Amniotic epithelial cell (primary cell): ENCODE results near the gene POM121C.
"Not testable (repeated sequence)": the region's sequence is repeated elsewhere in the genome, so short reads cannot be mapped to it uniquely, and the experiment has no call there.

ENCODE experiments used
- DNase-seq: peaks from one replicate; pipeline ENCODE4 v3.0.0-alpha.2; 2010; ENCODE audit warnings: low read depth

The POM121C gene

DNA sequence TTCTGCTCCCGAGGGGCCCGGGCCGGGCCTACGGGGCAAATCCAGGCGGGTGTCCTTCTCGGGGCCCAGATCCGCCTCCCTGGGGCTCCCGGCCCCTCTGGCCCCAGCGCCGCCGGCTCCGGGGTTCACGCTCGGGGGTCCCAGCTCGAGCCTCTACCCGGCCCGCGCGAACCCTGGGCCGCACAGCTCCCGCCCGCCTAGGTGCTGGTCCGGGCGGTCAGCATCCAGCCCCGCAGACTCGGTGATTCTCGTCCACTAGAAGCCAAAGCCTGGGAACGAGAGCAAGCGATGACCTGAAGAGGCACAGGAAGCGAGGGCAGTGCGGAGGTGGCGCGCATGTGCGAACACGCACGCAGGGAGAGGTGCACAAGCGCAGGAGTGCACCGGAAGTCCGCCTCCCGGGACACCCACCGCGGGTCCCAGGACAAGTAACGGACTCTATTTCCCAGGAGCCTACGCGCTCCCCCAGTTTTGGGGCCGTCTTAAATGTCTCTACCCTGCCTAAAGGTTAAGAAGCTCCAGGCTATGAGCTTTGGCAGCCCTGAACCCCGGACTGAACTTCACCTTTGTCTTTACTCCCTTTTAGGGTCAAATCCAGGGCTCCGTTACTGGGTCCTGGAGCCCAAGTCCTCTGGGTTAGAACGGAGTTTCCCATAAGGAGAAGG lies at the start of gene POM121C:
TSS of gene POM121C (minus strand) at position 321 of the 665 bp plus-strand sequence. CDS start 44,803 bp downstream, outside the sequence.
- DNase-seq, result peak; percentile 91

DNA sequence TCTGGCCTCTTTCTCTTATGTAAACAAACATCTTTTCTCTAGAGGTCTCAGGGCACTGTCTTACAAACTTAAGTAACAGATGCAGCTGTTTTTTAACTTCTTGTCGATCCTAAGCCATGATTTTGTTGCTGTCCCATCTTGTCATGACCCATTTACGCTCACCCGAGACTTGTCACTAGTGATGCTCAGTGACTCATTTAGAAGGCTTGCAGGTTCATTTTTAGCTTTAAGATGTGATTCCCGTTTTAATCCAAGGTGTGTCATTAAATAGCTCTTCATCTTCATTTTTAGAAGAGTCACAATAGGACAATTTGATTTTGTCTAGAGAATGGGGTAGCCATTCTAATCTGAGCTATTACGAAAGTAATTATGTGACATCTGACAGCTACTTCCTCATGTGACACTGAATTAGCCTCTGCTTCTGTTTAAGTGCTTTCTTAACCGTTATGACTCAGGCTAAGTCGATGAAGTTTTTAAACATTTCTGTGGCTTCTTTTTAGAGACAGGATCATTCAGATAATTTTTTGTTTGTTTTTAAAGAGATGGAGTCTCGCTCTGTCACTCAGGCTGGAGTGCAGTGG lies 48.7 kb upstream of the POM121C start:
- peak; percentile 70 for DNase-seq

DNA sequence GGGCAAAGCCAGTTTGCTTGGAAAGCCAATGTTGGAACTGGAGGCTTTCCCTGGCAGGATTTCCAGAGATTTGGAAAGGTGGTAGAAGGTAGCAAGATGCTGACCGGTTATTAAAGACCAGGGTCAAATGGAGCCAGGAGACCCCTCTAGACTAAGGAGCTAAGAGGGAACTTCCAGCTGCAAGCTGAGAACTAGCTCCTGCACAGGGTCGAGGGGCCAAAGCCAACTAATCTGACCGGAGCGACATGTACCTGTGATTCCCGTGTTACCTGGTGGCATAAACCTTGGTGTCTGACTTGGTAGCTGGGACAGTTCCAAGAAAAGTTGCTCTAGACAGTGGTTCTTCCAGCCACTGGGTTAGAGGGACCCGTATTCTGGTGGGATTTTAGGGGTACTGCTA lies 47.8 kb upstream of the POM121C start:
- DNase-seq, result no peak

GRCh38 chr7:75532639-75533038 lies 46.5 kb upstream of the POM121C start:
- DNase-seq, result no peak

- peak; percentile 22 for DNase-seq
Observed at GRCh38 chr7:75531359-75531821, 45.3 kb upstream of the POM121C start.

GRCh38 chr7:75527224-75527722 lies 41.2 kb upstream of the POM121C start:
- not testable (repeated sequence) for DNase-seq

- DNase-seq, result not testable (repeated sequence)
Observed at GRCh38 chr7:75521727-75522126, 35.6 kb upstream of the POM121C start.

- not testable (repeated sequence) for DNase-seq
Observed at GRCh38 chr7:75518842-75519241, 32.7 kb upstream of the POM121C start.

DNA sequence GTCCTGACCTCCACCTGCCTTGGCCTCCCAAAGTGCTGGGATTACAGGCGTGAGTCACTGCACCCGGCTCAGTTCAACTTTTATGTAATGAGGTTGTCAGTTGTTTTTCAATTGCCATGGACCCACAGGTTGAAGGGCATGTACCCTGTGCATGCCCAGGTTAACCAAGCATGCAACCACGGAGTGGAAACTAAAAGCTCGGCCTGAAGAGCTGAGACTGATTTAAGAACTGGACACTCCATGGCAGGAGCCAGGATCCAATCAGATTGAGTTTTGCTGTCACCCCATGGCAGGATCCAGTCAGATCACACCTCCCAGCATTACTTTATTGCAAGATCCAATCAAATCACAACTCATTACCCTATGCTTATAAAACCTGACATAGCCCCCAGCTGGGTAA lies 22.9 kb upstream of the POM121C start:
- not testable (repeated sequence) for DNase-seq

- not testable (repeated sequence) for DNase-seq
Observed at GRCh38 chr7:75492020-75492419, 5.9 kb upstream of the POM121C start, which contains the start of gene SPDYE5. SPDYE5 (plus strand) TSS chr7:75492320; CDS start chr7:75494048, 1,728 bp downstream.

DNA sequence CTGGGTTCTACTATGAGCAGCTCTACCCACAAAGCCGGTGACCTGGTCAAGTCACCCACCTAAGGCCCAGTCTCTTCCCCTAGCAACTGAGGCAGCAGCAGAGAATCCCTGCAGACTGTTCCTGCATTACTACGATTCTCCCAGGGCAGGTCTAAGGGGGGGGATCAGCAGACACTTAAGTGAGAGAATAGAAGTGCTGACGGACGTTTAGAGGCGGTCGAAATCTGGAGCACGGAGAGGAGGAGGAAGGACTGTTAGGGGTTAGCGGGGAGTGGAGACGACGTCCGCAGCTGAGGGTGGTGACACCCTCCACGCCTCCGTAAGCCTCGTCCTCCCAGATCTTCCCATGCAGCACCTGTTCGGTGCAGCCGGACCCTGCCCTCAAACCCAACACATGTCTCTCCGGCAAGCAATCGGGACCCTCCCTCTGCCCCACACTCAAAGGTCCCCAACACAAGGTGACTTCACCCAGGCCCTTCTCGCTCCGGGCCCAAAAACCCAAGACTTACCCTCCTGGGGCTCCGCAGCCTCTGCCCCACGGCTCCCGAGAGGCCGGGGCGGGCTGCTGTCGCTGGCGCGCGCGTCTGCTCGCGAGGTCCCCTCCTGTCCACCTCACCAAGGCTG lies 632 bp downstream of the POM121C start:
- DNase-seq, result peak; percentile 7

GRCh38 chr7:75480313-75480712 lies 5.8 kb downstream of the POM121C start:
- not testable (repeated sequence) for DNase-seq

GRCh38 chr7:75477457-75477856 lies 8.6 kb downstream of the POM121C start:
- not testable (repeated sequence) for DNase-seq

- not testable (repeated sequence) for DNase-seq
Observed at GRCh38 chr7:75470166-75470565, 15.9 kb downstream of the POM121C start.

DNA sequence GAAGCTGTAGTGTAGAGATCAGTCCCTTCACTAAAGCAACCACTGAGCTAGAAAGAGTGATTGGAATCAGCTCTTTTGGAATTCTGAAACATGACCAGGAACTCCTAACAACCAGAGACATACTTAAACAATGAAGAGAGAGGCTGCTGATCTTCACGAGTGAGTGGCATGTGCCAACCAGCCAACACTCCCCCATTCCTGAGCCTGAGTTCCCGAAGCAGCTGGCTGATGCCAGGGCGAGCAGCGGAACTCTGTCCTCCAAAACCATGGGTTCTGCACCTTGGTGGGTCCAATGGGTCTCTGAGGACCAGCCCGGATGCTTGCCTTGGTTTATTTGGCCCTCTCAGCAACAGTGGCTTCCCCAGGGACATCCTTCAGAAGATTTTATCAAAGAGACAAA lies 25.6 kb downstream of the POM121C start:
- not testable (repeated sequence) for DNase-seq

DNA sequence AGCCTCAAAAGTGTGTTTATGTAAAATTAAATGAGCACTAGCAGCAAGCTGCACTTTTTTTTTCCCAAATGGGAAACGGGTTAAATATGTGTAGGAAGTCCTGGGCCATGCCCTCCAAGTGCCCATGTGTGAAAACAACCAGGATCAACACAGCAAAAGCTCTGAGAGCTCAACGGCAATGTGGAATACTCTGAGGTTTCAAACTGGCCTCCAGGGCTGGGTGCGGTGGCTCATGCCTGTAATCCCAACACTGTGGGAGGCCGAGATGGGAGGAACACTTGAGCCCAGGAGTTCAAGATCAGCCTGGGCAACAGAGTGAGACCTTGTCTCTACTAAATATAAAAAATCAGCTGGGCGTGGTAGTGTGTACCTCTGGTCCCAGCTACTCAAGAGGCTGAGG lies 28.1 kb downstream of the POM121C start:
- not testable (repeated sequence) for DNase-seq

- not testable (repeated sequence) for DNase-seq
Observed at GRCh38 chr7:75456403-75456802, 29.7 kb downstream of the POM121C start.

GRCh38 chr7:75452494-75452955 lies 33.6 kb downstream of the POM121C start:
- DNase-seq, result not testable (repeated sequence)

DNA sequence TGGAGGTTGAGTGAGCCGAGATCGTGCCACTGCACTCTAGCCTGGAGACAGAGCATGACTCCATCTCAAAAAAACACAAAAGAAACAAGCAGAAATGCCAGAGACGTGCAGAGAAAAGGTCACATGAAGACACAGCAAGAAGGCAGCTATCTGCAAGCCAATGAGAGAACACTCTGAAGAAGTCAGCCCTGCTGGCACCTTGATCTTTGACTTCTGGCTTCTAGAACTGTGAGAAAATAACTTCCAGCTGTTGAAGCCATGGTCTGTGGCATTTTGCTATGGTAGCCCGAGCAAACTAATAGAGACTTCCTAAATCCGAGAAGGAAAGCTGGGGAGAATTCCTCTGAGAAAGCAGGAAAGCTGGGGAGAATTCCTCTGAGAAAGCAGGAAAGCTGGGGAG lies 36.2 kb downstream of the POM121C start:
- not testable (repeated sequence) for DNase-seq

GRCh38 chr7:75442465-75443111 lies 43.5 kb downstream of the POM121C start:
- DNase-seq, result peak; percentile 8

DNA sequence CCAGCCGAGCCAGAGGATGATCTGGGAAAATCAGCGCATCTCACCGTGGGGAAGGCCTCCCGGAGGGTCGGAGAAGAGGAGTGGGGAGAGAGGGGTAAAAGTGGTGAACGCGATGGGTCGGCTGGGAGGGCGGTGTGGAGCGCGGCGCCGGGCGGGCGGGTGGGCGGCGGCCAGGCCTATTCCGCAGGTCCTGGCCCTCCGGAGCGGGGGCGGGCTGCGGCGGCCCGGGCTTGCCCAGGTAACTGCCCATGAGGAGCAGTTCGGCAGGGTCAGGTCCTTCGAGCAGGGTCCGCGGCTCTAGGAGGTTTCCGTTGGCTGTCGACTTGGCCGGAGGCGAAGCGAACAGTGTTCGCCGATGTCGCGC lies 44.0 kb downstream of the POM121C start:
- DNase-seq, result not testable (repeated sequence)

- DNase-seq, result not testable (repeated sequence)
Observed at GRCh38 chr7:75439000-75439399, 47.1 kb downstream of the POM121C start.
